Duodenal mucosa (tissue), 2 donors: ENCODE data around the gene CNNM1.

Experiments
- H3K27ac ChIP-seq: one replicate; pipeline ENCODE4 v1.7.0; 2013; ENCODE audit warnings: low read depth, low read length
- H3K27me3 ChIP-seq, 2 donors: one replicate each; pipeline ENCODE4 v1.7.0; 2013; ENCODE audit warnings: low read length in 2 of 2, control low read depth in 1 of 2; ENCODE audit not compliant: insufficient read depth in 2 of 2, control insufficient read depth in 1 of 2
- H3K36me3 ChIP-seq, 2 donors: one replicate each; pipeline ENCODE4 v1.7.0; 2013; ENCODE audit warnings: low read length in 2 of 2, control low read depth in 1 of 2; ENCODE audit not compliant: insufficient read depth in 2 of 2, control insufficient read depth in 1 of 2
- H3K4me1 ChIP-seq, 2 donors: one replicate each; pipeline ENCODE4 v1.7.0; 2013; ENCODE audit warnings: low read length in 2 of 2, control low read depth in 1 of 2; ENCODE audit not compliant: insufficient read depth in 2 of 2, control insufficient read depth in 1 of 2
- H3K4me3 ChIP-seq, 2 donors: one replicate each; pipeline ENCODE4 v1.7.0; 2013; ENCODE audit warnings: low read length in 2 of 2, low read depth in 1 of 2
- H3K9ac ChIP-seq, 2 donors: one replicate each; pipeline ENCODE4 v1.7.0; 2013; ENCODE audit warnings: low read length in 2 of 2, low read depth in 1 of 2
- H3K9me3 ChIP-seq, 2 donors: one replicate each; pipeline ENCODE4 v1.7.0; 2013; ENCODE audit warnings: low read length in 2 of 2, control low read depth in 1 of 2; ENCODE audit not compliant: control insufficient read depth in 1 of 2

CNNM1 gene

DNA sequence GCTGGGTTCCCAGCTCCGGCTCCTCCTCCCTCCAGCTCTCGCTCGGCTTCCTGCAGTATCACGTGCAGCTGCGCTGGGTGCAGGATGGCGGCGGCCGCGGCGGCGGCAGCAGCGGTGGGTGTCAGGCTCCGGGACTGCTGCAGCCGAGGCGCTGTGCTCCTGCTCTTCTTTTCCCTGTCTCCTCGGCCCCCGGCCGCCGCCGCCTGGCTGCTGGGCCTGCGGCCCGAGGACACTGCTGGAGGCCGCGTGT is at the start of gene CNNM1:
Gene CNNM1, plus strand, starts transcription at position 53 of the 250 bp plus-strand sequence. Its CDS starts 32 bp downstream, at position 85.
- peaks cover 14 to 20% of the 10 kb centered on the region in 2 donors for H3K27me3 ChIP-seq

GRCh38 chr10:99279626-99280111 is 49.5 kb upstream of the CNNM1 start:
- no peak overlapping the region for H3K9ac ChIP-seq
- H3K4me1 ChIP-seq, result no peaks in the 10 kb centered on the region
- peaks cover 0 to 8% of the 10 kb centered on the region in 2 donors for H3K9me3 ChIP-seq
- H3K36me3 ChIP-seq, result no peaks in the 10 kb centered on the region
- no peak overlapping the region for H3K4me3 ChIP-seq
- no peak overlapping the region for H3K27ac ChIP-seq
- H3K27me3 ChIP-seq, result no peaks in the 10 kb centered on the region

More for the DNA sequence above, at the start of gene CNNM1:
- peaks cover 0 to 15% of the 10 kb centered on the region in 2 donors for H3K4me1 ChIP-seq
- no peaks in the 10 kb centered on the region for H3K9me3 ChIP-seq
- no peak within 1 kb of the TSS for H3K27ac ChIP-seq
- no peaks in the 10 kb centered on the region for H3K36me3 ChIP-seq
- no peak within 1 kb of the TSS for H3K9ac ChIP-seq
- peak within 1 kb of the TSS; percentile 61 to 72 for H3K4me3 ChIP-seq

DNA sequence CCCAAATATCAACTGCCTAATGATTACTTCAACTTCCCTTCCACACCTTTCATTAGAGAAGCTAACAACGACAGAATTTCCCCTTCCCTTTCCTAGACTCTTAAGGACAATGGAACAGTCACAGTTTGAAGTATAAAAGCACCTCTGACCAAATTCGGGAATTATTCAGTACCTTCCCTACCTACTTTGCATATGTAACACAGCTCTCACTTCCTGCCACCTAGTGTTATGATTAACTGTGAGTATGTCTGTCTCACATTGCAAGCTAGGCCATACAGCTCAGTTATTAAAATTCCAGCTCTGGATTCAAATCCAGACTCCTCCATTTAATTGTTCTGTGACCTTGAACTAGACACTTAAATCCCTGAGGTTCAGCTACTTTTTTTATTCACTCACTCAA is 48.7 kb upstream of the CNNM1 start:
- Histone ChIP-seq H3K4me3 (no peak overlapping the region), H3K9ac (no peak overlapping the region), H3K27ac (no peak overlapping the region), H3K9me3 (peaks cover 0 to 8% of the 10 kb centered on the region in 2 donors), H3K27me3 (no peaks in the 10 kb centered on the region), H3K36me3 (no peaks in the 10 kb centered on the region), H3K4me1 (no peaks in the 10 kb centered on the region)

DNA sequence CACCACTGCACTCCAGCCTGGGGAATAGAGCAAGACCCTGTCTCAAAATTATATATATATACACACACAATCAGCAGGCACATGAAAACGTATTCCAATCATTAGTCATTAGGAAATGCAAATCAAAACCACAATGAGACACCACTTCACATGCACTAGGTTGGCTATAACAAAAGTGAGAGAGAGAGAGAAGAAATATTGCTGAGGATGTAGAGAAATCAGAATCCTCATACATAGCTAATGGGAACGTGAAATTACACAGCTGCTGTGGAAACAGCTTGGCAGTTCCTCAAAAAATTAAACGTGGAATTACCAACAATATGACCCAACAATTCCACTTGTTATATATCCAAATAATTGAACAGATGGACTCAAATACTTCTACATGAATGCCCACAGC is 43.3 kb upstream of the CNNM1 start:
- H3K4me3 ChIP-seq, result no peak overlapping the region
- H3K36me3 ChIP-seq, result no peaks in the 10 kb centered on the region
- no peaks in the 10 kb centered on the region for H3K4me1 ChIP-seq
- no peaks in the 10 kb centered on the region for H3K27me3 ChIP-seq
- H3K9ac ChIP-seq, result no peak overlapping the region
- H3K9me3 ChIP-seq, result peaks cover 0 to 8% of the 10 kb centered on the region in 2 donors
- no peak overlapping the region for H3K27ac ChIP-seq

GRCh38 chr10:99290306-99290705 is 38.9 kb upstream of the CNNM1 start:
- Histone ChIP-seq H3K4me1 (no peaks in the 10 kb centered on the region), H3K9ac (no peak overlapping the region), H3K36me3 (no peaks in the 10 kb centered on the region), H3K27me3 (no peaks in the 10 kb centered on the region), H3K9me3 (no peaks in the 10 kb centered on the region), H3K27ac (no peak overlapping the region), H3K4me3 (no peak overlapping the region)

GRCh38 chr10:99292159-99292558 is 37.0 kb upstream of the CNNM1 start:
- Histone ChIP-seq H3K4me3 (no peak overlapping the region), H3K9ac (no peak overlapping the region), H3K27me3 (no peaks in the 10 kb centered on the region), H3K36me3 (no peaks in the 10 kb centered on the region), H3K27ac (no peak overlapping the region), H3K9me3 (no peaks in the 10 kb centered on the region), H3K4me1 (no peaks in the 10 kb centered on the region)

DNA sequence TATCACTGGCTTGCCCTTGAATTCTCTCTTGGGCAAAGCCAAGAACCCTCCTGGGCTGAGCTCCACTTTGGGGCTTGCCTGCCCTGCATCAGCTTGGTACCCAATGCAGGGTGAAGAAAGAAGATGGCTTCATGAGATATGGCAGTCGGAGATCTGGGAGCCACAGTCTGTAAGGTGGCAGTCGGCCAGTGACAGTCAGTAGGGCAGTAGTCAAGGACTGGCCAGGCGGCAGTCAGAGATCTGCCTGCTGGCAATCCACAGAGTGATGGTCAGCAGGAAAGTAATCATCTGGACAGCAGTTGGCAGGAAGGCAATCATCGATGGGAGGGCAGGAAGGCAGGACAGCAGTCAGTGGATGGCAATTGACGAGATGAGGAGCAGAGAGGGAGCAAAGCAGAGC is 32.6 kb upstream of the CNNM1 start:
- Histone ChIP-seq H3K36me3 (no peaks in the 10 kb centered on the region), H3K27me3 (no peaks in the 10 kb centered on the region), H3K4me1 (no peaks in the 10 kb centered on the region), H3K9me3 (no peaks in the 10 kb centered on the region), H3K9ac (no peak overlapping the region), H3K27ac (no peak overlapping the region), H3K4me3 (no peak overlapping the region)

- Histone ChIP-seq H3K4me1 (no peaks in the 10 kb centered on the region), H3K27me3 (no peaks in the 10 kb centered on the region), H3K9me3 (no peaks in the 10 kb centered on the region), H3K27ac (no peak overlapping the region), H3K4me3 (no peak overlapping the region), H3K36me3 (no peaks in the 10 kb centered on the region), H3K9ac (no peak overlapping the region)
Measured at GRCh38 chr10:99297033-99297432, 32.1 kb upstream of the CNNM1 start.

- no peaks in the 10 kb centered on the region for H3K4me1 ChIP-seq
- no peaks in the 10 kb centered on the region for H3K36me3 ChIP-seq
- H3K27me3 ChIP-seq, result no peaks in the 10 kb centered on the region
- H3K9ac ChIP-seq, result no peak overlapping the region
- no peak overlapping the region for H3K4me3 ChIP-seq
- no peak overlapping the region for H3K27ac ChIP-seq
- peaks cover 0 to 8% of the 10 kb centered on the region in 2 donors for H3K9me3 ChIP-seq
Measured at GRCh38 chr10:99303899-99304861, 25.0 kb upstream of the CNNM1 start.

DNA sequence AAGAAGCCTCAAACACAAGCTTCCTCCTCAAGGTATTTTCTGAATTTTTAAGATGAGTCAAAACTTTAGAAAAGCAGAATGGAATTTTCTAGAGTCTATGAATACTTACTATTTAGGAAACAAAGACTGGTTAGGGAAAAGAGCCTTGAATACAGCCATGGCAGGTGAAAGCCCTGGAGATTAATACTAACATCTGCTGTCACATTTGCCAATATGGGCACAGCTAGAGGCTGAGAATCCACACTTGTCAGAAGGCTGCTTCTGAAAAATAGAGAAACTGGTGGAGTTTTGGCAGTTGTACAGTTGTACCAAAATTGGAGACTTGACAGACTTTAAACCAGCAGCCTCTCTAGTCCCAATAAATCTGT is 24.3 kb upstream of the CNNM1 start:
- Histone ChIP-seq H3K9me3 (peaks cover 0 to 10% of the 10 kb centered on the region in 2 donors), H3K4me3 (no peak overlapping the region), H3K27me3 (no peaks in the 10 kb centered on the region), H3K27ac (no peak overlapping the region), H3K9ac (no peak overlapping the region), H3K36me3 (no peaks in the 10 kb centered on the region), H3K4me1 (no peaks in the 10 kb centered on the region)
